Neural cell (in vitro differentiated cells): ENCODE data around the gene PYDC2. TPM values are rescaled to one million over a fixed set of nuclear protein-coding genes. Genes with fewer than 3 reads are reported as not detected.

Experiments used
- H2AFZ ChIP-seq: fragments of 200-600, 300-800 bp; sonication (generic), shearing (Covaris generic); 2 replicates; pipeline ENCODE4 v1.6.0; 2014; ENCODE audit warnings: low read depth, mild to moderate bottlenecking, antibody characterized with exemption, low read length, moderate library complexity
- H3F3A ChIP-seq: fragments of 200-600 bp; shearing (Covaris generic); 2 replicates; pipeline ENCODE4 v1.6.1; 2016; ENCODE audit warnings: mild to moderate bottlenecking, moderate library complexity, mixed read lengths, antibody characterized with exemption, low read length; ENCODE audit not compliant: insufficient read depth, poor library complexity, severe bottlenecking
- H3K27ac ChIP-seq: fragments of 200-600, 300-800 bp; sonication (generic), shearing (Covaris generic); 2 replicates; pipeline ENCODE4 v1.5.1; 2014; ENCODE audit warnings: mild to moderate bottlenecking, low read length, moderate library complexity
- H3K27me3 ChIP-seq: fragments of 300-800, 200-600 bp; sonication (generic), shearing (Covaris generic); 2 replicates; pipeline ENCODE4 v1.6.0; 2014; ENCODE audit warnings: mild to moderate bottlenecking, low read depth, low read length, moderate library complexity; ENCODE audit not compliant: insufficient read depth
- H3K36me3 ChIP-seq: fragments of 300-800, 200-600 bp; sonication (generic), shearing (Covaris generic); 2 replicates; pipeline ENCODE4 v1.5.1; 2014; ENCODE audit warnings: mild to moderate bottlenecking, antibody characterized with exemption, low read length, moderate library complexity; ENCODE audit not compliant: insufficient read depth
- H3K4me2 ChIP-seq: fragments of 300-800, 200-600 bp; sonication (generic), shearing (Covaris generic); 2 replicates; pipeline ENCODE4 v1.6.0; 2014; ENCODE audit warnings: mild to moderate bottlenecking, low read length
- H3K4me3 ChIP-seq: fragments of 300-800, 200-600 bp; sonication (generic), shearing (Covaris generic); 2 replicates; pipeline ENCODE4 v1.5.1; 2014; ENCODE audit warnings: mild to moderate bottlenecking, low read length, moderate library complexity
- H3K79me2 ChIP-seq: fragments of 200-600 bp; shearing (Covaris generic); replicated peaks from 2 replicates; pipeline ENCODE4 v1.6.0; 2014; ENCODE audit warnings: mild to moderate bottlenecking, low read length, moderate library complexity; ENCODE audit not compliant: insufficient read depth
- H3K9ac ChIP-seq: fragments of 300-800, 200-600 bp; sonication (generic), shearing (Covaris generic); 2 replicates; pipeline ENCODE4 v1.6.1; 2016; ENCODE audit warnings: mild to moderate bottlenecking, low read length, mixed read lengths
- H3K9me2 ChIP-seq: fragments of 200-600 bp; shearing (Covaris generic); 2 replicates; pipeline ENCODE4 v1.6.1; 2016; ENCODE audit warnings: mild to moderate bottlenecking, low read length, mixed read lengths; ENCODE audit not compliant: insufficient read depth
- H3K9me3 ChIP-seq: fragments of 200-600, 300-800 bp; sonication (generic), shearing (Covaris generic); 2 replicates; pipeline ENCODE4 v1.6.1; 2016; ENCODE audit warnings: mild to moderate bottlenecking, mixed run types, low read length, moderate library complexity, mixed read lengths
- H4K20me1 ChIP-seq: fragments of 200-600 bp; shearing (Covaris generic); 2 replicates; pipeline ENCODE4 v1.6.1; 2016; ENCODE audit warnings: mild to moderate bottlenecking, mixed run types; ENCODE audit not compliant: insufficient read depth
- EP300 ChIP-seq: fragments of 450-650 bp; conservative IDR thresholded peaks from 2 replicates; pipeline ENCODE4 v1.6.1; 2014; ENCODE audit warnings: antibody characterized with exemption, mild to moderate bottlenecking, moderate library complexity; ENCODE audit not compliant: poor library complexity, severe bottlenecking
- EZH2 ChIP-seq: fragments of 200-600, 300-800 bp; shearing (Covaris generic), sonication (generic); IDR thresholded peaks from 2 replicates; pipeline ENCODE4 v1.6.1; 2014; ENCODE audit warnings: antibody characterized with exemption, low read length, borderline replicate concordance, mild to moderate bottlenecking; ENCODE audit not compliant: insufficient read depth, poor library complexity, severe bottlenecking
- MXI1 ChIP-seq: fragments of 450-650 bp; conservative IDR thresholded peaks from 2 replicates; pipeline ENCODE4 v1.6.1; 2014; ENCODE audit warnings: antibody characterized with exemption, mild to moderate bottlenecking; ENCODE audit not compliant: poor library complexity, severe bottlenecking
- POLR2AphosphoS5 ChIP-seq: IDR thresholded peaks from 2 replicates; pipeline ENCODE4 v1.6.1; 2012
- RAD21 ChIP-seq: fragments of 450-650 bp; conservative IDR thresholded peaks from 2 replicates; pipeline ENCODE4 v1.6.1; 2014; ENCODE audit warnings: antibody characterized with exemption, mild to moderate bottlenecking, moderate library complexity
- REST ChIP-seq: IDR thresholded peaks from 2 replicates; pipeline ENCODE4 v1.6.1; 2012; ENCODE audit warnings: borderline replicate concordance
- SMC3 ChIP-seq: fragments of 450-650 bp; conservative IDR thresholded peaks from 2 replicates; pipeline ENCODE4 v1.6.1; 2014; ENCODE audit warnings: antibody characterized with exemption, mild to moderate bottlenecking, moderate library complexity; ENCODE audit not compliant: poor library complexity
- TAF1 ChIP-seq: IDR thresholded peaks from 2 replicates; pipeline ENCODE4 v1.6.1; 2012; ENCODE audit warnings: low read depth
- polyA plus RNA-seq: library from polyadenylated mRNA; depleted of rRNA; stranded (reverse); fragments of >200 nt; gene quantifications from 2 replicates; pipeline ENCODE4 v1.2.3, GENCODE V29; 2014
- TF ChIP-seq, protein P1 (sequence below): fragments of 450-650 bp; IDR thresholded peaks from 2 replicates; pipeline ENCODE4 v1.5.1; 2014; ENCODE audit warnings: antibody characterized with exemption, mild to moderate bottlenecking, moderate library complexity; ENCODE audit not compliant: poor library complexity, severe bottlenecking

Gene PYDC2
- polyA plus RNA-seq, 1 donor from 2014 or later = not detected

DNA sequence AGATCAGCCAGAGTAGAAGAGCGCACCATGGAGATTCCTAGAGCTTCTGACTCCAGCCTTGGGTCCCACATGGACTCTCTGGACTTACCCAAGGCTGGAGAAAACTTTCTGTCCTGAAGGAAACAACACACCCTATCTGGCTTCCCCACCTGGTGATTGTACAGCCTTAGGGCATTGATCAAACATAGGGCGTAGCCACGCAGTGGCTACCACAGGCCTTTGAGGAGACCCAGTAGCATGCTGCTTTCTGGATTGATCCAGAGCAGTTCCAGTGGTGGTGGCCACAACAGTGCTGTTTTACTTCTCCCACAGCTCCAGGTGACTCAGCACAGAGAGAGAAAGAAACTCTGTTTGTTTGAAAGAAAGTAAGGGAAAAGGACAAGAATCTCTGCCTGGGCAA, 23.5 kb downstream of the PYDC2 start:
- no peak overlapping the region for H2AFZ ChIP-seq
- H3K27ac ChIP-seq = no peak overlapping the region
- H3K27me3 ChIP-seq = no peaks in the 10 kb centered on the region
- no peaks in the 10 kb centered on the region for H3F3A ChIP-seq
- no peak overlapping the region for H3K4me2 ChIP-seq
- no peak overlapping the region for H3K4me3 ChIP-seq
- no peak overlapping the region for H3K9ac ChIP-seq
- no peaks in the 10 kb centered on the region for H3K9me3 ChIP-seq
- no peaks in the 10 kb centered on the region for H3K9me2 ChIP-seq
- H3K36me3 ChIP-seq = no peaks in the 10 kb centered on the region
- TF ChIP-seq EP300 (no peak), EZH2 (no peak), MXI1 (no peak), SMC3 (no peak), REST (no peak), POLR2AphosphoS5 (no peak), RAD21 (no peak), TAF1 (no peak)
- TF ChIP-seq, protein P1, sequence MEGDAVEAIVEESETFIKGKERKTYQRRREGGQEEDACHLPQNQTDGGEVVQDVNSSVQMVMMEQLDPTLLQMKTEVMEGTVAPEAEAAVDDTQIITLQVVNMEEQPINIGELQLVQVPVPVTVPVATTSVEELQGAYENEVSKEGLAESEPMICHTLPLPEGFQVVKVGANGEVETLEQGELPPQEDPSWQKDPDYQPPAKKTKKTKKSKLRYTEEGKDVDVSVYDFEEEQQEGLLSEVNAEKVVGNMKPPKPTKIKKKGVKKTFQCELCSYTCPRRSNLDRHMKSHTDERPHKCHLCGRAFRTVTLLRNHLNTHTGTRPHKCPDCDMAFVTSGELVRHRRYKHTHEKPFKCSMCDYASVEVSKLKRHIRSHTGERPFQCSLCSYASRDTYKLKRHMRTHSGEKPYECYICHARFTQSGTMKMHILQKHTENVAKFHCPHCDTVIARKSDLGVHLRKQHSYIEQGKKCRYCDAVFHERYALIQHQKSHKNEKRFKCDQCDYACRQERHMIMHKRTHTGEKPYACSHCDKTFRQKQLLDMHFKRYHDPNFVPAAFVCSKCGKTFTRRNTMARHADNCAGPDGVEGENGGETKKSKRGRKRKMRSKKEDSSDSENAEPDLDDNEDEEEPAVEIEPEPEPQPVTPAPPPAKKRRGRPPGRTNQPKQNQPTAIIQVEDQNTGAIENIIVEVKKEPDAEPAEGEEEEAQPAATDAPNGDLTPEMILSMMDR = no peak
- no peaks in the 10 kb centered on the region for H3K79me2 ChIP-seq
- no peaks in the 10 kb centered on the region for H4K20me1 ChIP-seq

GRCh38 chr3:191492601-191493000, 31.6 kb downstream of the PYDC2 start:
- no peaks in the 10 kb centered on the region for H3K27me3 ChIP-seq
- no peak overlapping the region for H3K4me2 ChIP-seq
- H3K9me3 ChIP-seq = no peaks in the 10 kb centered on the region
- H2AFZ ChIP-seq = no peak overlapping the region
- no peaks in the 10 kb centered on the region for H4K20me1 ChIP-seq
- no peak overlapping the region for H3K9ac ChIP-seq
- no peak for TF ChIP-seq REST
- TF ChIP-seq EP300 = no peak
- no peak for TF ChIP-seq SMC3
- TF ChIP-seq MXI1 = no peak
- no peak for TF ChIP-seq TAF1
- no peak for TF ChIP-seq RAD21
- TF ChIP-seq, protein P1 = no peak
- no peak for TF ChIP-seq POLR2AphosphoS5
- TF ChIP-seq EZH2 = no peak
- H3K4me3 ChIP-seq = no peak overlapping the region
- H3K27ac ChIP-seq = no peak overlapping the region
- no peaks in the 10 kb centered on the region for H3F3A ChIP-seq
- no peaks in the 10 kb centered on the region for H3K79me2 ChIP-seq
- H3K9me2 ChIP-seq = no peaks in the 10 kb centered on the region
- no peaks in the 10 kb centered on the region for H3K36me3 ChIP-seq
